Central memory CD4-positive, alpha-beta T cell (primary cell): ENCODE results near the gene QPRT.
"Not testable (repeated sequence)": the region's sequence is repeated elsewhere in the genome, so short reads cannot be mapped to it uniquely, and the experiment has no call there.

Experiments
- DNase-seq: peaks from one replicate; pipeline ENCODE4 v3.0.0; 2022

The QPRT gene

GRCh38 chr16:29663016-29663806 lies 15.8 kb upstream of the QPRT start, which contains the start of gene SPN:
SPN (plus strand) TSS chr16:29663247; CDS start chr16:29663729, 482 bp downstream.
- peak; percentile 35 for DNase-seq

GRCh38 chr16:29663807-29664090 lies 15.2 kb upstream of the QPRT start:
- DNase-seq = peak; percentile 23

- DNase-seq = peak; percentile 44
Observed at GRCh38 chr16:29664091-29664921, 14.7 kb upstream of the QPRT start.

- peak; percentile 38 for DNase-seq
Observed at GRCh38 chr16:29665294-29666077, 13.5 kb upstream of the QPRT start.

GRCh38 chr16:29667322-29667610 lies 11.7 kb upstream of the QPRT start:
- not testable (repeated sequence) for DNase-seq

- no peak for DNase-seq
Observed at GRCh38 chr16:29667755-29668154, 11.2 kb upstream of the QPRT start.

- no peak for DNase-seq
Observed at GRCh38 chr16:29668267-29668666, 10.7 kb upstream of the QPRT start.

GRCh38 chr16:29673501-29673900 lies 5.5 kb upstream of the QPRT start:
- DNase-seq = no peak

GRCh38 chr16:29674188-29674587 lies 4.8 kb upstream of the QPRT start:
- DNase-seq = no peak

GRCh38 chr16:29675811-29676643 lies 3.0 kb upstream of the QPRT start:
- DNase-seq = peak; percentile 19

GRCh38 chr16:29676989-29677785 lies 1.8 kb upstream of the QPRT start:
- DNase-seq = no peak

GRCh38 chr16:29680180-29680598 lies 1.2 kb downstream of the QPRT start:
- DNase-seq = no peak

- no peak for DNase-seq
Observed at GRCh38 chr16:29683543-29684090, 4.6 kb downstream of the QPRT start.

- no peak for DNase-seq
Observed at GRCh38 chr16:29684679-29685078, 5.7 kb downstream of the QPRT start.

GRCh38 chr16:29686740-29687332 lies 7.9 kb downstream of the QPRT start:
- DNase-seq = no peak

GRCh38 chr16:29687755-29688154 lies 8.8 kb downstream of the QPRT start:
- DNase-seq = no peak

GRCh38 chr16:29688172-29688571 lies 9.2 kb downstream of the QPRT start:
- DNase-seq = no peak

GRCh38 chr16:29689490-29690351 lies 10.7 kb downstream of the QPRT start:
- not testable (repeated sequence) for DNase-seq

GRCh38 chr16:29692606-29693005 lies 13.6 kb downstream of the QPRT start:
- not testable (repeated sequence) for DNase-seq
